OCI-LY1 (cell line): ENCODE results near the gene DNLZ.

ENCODE experiments used
- EZH2 ChIP-seq: fragments of 200-600 bp; sonication (generic), shearing (Covaris generic); IDR thresholded peaks from 2 replicates; pipeline ENCODE4 v1.8.0; 2017; ENCODE audit warnings: borderline replicate concordance, mixed run types, mild to moderate bottlenecking, antibody characterized with exemption, low read length, moderate library complexity, mixed read lengths
- TF ChIP-seq, protein P1 (sequence below): fragments of 200-600 bp; sonication (generic), shearing (Covaris generic); IDR thresholded peaks from 2 replicates; pipeline ENCODE4 v1.5.1; 2017; ENCODE audit warnings: mild to moderate bottlenecking, antibody characterized with exemption, low read length, moderate library complexity, mixed read lengths

DNA sequence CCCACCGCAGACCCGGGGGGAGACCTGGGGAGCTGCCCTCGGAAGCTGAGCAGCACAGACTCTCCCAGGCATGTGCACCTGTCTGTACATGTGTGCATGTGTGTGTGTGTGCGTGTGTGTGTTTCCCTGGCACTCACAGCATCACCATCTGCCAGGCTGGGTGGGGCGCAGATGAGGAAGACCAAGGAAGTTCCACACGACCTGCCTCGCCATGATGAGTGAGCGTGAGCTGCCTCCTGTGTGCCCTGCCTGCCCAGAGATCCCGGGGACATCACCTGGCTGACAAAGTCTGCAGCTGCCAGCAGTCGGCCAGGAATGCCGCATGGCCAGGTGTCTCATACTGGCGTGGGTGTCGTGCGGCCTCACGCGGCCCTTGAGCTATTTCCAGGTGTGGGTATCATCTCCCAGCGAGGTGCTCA, 40.2 kb downstream of the DNLZ start:
- TF ChIP-seq, protein P1, sequence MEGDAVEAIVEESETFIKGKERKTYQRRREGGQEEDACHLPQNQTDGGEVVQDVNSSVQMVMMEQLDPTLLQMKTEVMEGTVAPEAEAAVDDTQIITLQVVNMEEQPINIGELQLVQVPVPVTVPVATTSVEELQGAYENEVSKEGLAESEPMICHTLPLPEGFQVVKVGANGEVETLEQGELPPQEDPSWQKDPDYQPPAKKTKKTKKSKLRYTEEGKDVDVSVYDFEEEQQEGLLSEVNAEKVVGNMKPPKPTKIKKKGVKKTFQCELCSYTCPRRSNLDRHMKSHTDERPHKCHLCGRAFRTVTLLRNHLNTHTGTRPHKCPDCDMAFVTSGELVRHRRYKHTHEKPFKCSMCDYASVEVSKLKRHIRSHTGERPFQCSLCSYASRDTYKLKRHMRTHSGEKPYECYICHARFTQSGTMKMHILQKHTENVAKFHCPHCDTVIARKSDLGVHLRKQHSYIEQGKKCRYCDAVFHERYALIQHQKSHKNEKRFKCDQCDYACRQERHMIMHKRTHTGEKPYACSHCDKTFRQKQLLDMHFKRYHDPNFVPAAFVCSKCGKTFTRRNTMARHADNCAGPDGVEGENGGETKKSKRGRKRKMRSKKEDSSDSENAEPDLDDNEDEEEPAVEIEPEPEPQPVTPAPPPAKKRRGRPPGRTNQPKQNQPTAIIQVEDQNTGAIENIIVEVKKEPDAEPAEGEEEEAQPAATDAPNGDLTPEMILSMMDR: no peak
- TF ChIP-seq EZH2: no peak
